ENCODE results near the gene PRR5.

Gene PRR5

DNA sequence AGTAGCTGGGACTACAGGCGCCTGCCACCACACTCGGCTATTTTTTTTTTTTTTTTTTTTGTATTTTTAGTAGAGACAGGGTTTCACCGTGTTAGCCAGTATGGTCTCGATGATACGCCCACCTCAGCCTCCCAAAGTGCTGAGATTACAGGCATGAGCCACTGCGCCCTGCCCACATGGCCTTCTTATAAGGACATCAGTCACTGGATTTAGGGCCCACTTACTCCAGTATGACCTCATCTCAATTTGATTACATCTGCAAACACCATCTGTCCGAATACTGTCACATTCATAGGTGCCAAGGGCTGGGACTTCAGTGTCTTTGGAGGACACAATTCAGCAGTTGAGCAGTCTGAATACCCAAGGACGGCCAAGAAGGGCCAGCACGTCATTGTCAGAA lies 8.2 kb upstream of the PRR5 start:
- DNase-seq: no peak

DNA sequence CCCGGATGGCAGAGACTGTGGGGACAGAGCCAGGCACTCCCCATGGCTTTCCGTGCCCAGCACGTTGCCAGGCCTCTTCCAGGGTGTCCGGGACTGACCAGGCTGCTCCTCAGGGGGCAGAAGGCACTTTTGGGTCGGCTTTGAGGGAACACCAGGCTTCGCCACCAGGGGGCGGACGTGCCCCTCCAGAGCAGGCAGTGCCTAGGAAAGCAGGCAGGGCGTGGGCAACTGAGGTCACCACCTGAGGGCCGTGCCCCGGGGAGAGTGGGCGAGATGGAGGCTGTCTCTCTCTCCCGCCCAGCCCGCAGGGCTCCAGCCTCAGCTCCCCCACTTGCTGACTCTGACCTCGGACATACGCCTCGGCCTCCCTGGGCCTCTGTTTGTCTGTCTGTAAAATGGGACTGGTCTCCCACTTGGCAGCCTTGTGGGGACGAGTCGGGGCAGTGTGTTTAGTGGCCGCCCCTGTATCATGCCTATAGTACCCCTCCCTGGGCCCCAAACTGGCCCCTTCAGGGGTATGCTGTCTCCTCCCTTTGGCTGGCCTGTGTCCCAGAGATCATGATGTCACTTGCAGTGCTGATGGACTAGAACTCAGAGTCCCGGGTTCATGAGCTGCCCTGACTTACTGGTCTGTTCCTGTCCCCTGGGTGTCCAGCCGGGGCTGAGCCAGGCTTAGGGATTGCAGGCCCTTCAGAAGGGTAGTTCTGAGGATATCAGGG lies 4.4 kb upstream of the PRR5 start:
- peak in 1 of 2 experiments; percentile 57 for DNase-seq

DNA sequence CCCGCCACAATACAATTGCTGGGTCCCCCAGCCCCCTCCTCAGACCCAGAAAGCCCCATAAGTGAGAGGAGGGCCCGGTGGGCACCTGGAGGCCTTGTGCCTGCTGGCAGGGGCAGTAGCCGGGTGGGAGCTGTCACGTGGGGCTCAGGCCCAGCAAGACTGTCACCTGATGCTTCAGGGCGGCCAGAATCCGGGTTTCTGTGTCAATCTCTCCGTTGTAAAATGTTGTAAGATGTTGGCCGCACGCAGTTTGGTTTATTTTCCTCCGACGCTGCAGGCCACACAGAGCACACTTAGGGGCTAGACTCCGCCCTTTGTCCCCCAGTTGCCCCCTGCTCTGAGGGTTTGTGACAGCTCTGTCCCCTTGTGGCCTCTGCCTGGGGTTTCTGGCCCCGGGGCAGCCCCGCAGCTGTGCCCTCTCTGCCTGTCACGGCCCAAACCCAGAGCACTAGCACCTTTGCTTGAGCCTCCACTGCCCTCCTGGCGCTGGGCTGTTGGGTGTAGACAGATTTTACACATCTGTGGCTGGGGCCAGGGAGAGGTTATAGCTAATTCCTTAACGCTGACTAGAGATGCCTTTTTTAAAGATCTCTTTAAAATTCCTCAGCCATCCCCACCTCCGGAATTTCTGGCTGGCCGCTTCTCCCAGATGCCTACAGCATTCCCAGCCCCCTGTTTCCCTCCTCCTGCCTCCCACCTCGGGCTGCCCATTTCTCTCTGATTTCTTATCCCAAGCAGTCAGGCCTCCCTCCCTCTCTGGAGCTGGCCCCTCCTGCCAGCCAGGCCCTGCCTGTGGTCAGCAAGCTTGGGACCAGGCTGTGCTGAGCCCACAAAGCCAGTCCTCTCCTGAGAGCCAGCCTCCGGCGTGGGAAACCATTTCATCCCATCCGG lies 3.2 kb upstream of the PRR5 start:
- no peak for DNase-seq

DNA sequence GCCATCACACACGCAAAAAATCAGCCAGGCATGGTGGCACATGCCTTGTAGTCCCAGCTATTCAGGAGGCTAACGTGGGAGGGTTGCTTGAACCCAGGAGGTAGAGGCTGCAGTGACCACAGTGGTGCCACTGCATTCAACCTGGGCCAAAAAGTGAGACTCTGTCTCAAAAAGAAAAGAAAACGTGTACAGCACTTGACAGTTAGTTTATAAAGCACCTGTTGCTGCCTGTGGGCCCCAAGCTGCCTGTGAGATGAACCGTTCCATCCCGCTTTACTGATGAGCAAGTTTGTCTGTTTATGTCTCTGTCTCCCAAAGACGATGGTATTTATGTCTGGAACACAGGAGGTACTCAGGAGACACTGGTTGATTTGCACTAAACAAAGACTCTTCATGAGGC lies 1.5 kb upstream of the PRR5 start:
- no peak for DNase-seq

DNA sequence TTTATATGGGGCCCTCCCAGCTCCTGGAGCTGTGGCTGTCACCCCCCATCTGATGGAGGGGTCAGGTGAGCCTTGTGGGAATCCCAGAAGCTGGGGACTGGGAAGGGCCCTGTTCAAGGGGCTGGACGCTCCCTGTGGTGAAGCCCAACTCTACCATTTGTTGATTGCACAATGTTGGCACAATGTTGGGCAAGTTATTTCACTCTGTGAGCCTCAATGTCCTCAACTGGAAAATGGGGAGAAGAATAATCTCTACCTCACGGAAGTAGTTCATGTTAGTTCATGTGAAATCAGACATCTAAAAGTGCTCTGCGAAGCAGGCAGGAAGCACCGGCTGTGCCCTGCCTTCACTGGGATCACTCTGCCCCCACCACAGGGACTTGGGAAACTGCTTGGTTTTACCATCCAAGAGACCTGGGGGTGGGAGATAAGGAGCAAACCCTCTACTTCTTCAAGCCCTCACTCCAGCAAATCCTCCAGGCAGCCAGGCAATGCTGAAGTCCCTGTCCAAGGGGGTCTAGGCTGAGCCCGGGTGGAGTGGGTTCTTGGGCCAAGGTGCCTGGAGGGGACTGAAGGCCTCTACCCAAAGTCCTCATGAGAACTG lies 715 bp upstream of the PRR5 start:
- no peak for DNase-seq

DNA sequence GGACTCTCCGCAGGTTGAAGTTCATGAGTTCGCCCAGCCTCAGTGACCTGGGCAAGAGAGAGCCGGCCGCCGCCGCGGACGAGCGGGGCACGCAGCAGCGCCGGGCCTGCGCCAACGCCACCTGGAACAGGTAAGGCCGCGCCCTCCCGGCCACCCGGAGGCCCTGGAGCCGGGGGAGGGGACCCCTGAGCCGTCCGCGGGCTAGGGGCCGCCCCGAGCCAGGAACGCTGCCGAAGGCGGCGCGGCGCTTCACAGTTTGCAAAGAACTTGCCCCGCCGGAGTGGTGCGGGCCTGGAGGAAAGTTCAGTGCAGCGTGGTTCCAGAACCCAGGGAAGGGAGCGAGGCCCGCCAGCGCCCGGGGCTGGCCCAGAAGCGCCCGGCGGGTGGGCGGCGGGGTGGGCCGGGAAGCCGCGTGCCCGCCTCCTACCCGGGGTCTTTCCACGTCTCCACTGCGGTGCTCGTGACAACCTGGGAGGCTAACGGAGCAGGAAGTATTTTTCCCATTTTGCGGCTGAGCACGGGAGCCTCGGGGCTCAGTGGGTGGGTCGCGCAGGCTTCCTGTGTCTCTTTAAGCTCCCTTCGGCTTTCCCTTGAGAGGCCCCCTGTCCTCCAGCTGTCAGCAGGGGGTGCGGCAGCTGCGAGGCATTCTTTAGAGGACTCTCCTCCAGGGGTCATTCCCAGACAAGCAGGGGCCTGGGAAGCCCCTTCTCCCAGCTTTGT lies 635 bp downstream of the PRR5 start:
- no peak for DNase-seq

DNA sequence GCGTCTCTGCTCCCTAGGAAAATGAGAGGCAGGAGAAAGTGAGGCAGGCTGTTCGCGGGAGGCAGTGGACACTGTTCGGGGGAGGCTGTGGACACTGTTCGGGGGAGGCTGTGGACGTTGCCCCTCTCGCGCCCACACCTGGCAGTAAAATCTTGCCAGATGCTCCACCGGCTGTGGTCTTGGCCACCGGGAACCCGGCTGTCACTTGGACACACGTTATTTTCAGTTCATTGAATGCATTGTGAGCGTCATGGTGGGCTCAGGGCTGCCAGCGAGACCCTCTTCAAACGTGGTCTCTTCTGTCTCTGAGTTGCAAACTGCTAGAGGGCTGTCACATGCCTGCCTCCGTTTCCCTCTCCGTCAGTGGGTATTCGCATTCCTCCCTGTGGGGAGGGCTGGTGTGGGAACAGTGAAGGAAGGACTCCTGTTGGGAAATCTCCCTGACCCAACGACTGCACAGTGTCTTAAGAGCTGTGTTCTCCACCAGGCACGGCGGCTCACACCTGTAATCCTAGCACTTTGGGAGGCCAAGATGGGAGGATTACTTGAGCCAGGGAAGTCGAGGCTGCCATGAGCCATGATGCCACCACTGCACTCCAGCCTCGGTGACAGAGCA lies 1.4 kb downstream of the PRR5 start:
- DNase-seq: no peak

DNA sequence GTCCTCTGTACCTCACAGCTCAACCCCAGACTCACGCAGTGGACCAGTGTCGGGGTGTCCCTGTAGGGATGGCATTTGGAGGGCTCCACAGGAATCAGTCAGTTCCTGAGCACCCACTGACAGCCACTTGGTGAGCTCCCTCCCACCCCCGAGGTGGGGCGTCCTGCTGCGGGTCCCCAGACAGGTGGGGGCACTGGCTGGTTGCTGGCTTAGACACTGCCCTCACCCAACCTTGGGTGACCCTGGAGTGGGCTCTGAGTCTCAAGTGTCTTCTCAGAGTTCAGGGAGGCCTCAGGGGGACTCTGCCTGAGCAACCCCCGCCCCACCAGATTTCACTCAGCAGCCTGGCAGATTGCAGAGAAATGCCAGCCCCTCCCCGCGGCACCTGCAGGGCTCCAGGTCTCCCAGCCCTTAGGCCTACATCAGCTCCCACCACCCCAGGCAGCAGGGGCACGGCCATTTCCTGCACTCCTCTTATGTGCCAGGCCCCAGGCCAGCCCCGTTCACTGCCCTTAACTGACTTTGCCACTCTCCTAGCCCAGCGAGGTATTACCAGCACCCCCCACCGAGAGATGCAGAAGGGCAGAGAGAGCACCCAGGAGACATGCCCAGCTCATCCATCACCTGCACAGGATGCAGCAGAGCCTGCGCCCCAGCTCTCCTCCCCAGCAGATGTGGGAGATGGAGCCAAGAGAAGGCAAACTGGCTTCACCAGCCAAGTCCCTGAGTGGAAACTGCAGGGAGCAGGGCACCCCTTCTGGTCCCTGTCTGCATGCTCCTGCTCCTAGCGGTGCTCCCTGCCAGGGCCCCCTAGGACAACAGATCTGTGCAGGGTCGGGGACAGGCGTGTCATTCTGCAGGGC lies 2.4 kb downstream of the PRR5 start:
- DNase-seq: no peak

DNA sequence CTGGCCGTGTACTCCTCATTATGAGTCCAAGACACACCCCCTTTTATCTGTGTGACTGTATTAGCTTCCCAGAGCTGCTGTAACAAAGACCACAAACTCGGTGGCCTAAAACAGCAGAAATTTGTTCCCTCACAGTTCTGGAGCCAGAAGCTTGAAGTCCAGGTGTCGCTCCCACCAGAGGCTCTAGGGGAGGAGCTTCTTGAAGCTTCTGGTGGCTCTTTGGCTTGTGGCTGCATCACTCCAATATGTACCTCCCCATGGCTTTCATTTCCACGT lies 3.0 kb downstream of the PRR5 start:
- DNase-seq: no peak

DNA sequence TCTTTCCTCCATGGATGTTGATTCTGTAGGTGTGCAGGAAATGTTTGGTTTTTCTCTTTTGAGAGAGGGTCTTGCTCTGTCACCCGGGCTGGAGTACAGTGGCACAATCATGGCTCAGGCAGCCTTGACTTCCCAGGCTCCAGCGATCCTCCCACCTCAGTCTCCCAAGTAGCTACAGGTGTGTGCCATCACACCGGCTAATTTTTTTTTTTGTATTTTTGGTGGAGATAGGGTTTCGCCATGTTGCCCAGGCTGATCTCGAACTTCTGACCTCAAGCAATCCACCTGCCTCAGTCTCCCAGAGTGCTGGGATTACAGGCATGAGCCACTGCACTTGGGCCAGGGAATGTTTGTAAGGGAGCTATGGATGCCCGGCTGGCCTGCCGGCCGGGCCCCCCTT lies 4.5 kb downstream of the PRR5 start:
- no peak for DNase-seq

DNA sequence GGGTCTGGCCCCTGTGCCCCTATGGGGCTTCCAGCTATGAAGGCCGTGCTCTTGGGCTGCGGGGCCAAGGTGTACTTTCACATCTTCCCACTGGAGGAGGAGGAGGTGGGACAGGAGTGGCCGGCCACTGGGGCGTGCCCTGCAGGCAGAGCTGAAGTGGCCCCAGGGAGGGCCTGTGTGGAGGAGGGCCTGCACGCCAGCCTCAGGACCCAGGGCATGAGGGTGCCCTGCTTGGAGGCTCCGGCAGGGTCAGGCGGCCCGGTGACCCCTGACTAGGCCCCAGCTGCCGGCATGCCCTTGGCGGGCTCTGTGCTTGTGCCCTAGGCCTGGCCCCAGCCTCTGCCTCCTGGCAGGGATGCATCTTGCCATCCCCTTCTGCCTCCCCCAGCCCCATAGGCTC lies 5.2 kb downstream of the PRR5 start:
- DNase-seq: no peak

DNA sequence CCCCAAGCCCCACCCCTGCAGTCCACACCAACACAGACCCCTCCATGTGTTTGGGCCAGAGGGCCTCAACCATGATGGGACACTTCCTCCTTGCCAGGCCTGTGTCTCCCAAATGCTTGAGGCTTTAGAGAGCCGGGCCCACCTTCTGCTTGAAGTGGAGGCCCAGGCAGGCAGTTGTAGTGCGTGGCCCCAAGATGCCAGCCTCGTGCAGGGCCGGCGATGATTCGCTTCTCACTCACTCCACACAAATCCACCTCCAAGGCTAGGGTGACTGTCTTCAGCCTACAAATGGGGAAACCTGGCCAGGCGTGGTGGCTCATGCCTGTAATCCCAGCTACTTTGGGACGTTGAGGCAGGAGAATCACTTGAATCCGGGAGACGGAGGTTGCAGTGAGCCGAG lies 5.7 kb downstream of the PRR5 start:
- no peak for DNase-seq

DNA sequence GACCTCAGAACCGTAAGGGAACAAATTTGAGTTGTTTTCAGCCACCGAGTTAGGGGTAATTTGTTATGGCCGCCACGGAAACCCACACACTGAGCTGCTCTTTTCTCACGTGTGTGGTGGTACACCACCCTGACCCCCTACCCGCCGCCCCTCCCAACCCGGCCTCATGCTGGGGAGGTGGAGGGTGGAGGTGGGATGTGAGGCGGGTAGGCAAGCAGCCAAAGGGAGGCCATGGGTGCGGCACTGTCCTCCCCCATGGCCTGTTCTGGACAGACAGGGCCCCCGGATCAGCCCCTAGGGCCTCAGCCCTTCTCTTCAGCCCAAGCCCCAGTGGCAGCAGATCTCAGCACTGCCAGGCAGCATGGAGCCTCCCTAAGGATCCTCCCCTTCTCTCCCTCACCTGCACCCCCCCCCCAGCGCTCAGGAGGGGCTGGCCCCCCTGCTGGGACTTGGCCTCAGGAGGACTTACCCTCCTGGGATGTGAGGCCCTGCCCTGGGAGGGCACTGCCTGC lies 7.9 kb downstream of the PRR5 start:
- DNase-seq: no peak

DNA sequence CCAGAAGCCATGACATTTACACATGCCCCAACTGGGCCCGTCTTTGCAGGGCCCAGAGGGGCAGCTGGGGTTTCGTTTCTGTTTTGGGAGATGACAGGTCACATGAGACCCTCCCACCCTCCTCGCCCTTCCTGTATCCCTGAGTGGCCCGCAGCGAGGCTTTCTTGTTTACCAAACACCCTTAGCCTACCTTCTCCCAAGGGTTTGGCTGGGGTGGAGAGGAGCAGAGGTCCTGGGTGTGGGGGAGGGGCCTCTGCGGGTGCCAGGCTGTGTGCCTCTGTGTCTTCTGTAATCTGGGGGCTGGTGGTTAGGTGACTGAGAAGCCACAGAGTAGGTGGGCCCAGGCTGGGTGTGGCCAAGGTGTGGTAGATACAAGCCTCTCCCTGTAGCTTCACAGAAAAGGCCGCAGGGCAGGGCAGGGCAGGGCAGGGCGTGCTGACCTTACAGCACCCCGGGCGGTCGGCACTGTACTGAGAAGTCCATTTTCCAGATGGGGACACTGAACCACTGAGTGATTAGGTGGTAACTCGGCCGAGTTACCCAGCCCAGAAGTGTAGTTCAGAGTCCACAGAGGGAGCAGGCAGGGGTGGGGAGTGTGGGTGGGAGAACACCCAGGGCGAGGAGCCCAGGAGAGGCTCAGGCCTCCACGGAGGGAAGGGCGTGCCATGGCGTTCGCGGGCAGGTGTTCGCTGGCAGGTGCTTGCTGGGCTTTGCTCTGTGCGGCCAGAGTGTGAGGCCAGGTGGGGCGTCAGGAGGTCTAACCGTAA lies 8.7 kb downstream of the PRR5 start:
- DNase-seq: no peak

DNA sequence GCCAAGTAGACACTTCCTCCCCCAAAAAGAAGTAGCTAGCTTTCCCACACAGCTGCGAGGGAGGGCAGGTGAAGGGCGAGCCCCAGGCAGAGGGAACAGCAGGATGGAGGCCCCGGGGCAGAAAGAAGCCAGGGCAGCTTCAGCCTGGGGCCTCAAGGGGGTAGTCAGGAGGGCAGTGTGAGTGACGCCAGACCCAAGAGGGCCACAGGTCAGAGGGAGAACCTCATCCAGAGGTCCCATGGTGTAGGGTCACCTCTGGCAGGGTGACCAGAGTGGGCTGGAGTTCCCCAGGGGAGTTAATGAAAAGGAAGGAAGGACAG lies 9.2 kb downstream of the PRR5 start:
- no peak for DNase-seq

DNA sequence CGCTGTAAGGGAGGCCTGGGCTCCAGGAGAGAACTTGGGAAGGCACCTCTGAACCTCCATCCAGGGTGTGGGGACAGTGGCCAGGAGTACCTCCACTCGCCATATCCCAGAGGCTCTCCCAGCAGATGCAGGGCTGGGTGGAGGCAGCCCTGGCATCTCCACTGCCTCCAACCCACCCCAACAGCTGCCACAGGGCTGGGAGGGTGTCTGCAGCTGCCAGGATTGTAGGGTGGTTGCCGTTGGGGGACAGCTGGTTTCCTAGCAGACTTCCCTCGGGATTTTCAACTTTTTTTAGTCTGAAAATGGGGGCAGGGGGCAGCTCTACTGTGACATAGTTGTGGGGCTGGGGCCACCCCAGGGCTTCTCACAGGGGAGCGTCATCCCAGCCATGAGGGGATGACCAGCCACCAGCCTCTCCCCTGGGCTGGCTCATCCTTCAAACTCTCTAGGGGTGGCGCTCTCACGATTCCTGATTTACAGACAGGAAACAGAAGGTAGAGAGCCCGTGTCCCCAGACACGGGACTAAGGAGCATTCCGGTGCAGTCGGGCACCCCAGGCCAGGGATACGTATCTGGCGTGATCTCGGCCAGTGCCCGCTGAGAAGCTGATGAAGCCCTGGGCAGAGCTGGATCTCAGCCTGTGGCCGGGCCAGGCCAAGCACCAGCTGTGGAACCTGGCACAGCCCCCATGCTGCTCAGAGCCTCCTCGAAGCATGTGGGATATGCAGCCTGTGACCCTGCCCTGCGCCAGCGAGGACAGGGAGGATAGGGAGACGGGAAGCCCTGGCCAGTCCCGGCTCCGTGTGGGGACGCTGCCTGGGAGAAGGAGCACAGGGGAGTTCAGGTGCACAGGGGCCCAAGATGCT lies 9.9 kb downstream of the PRR5 start:
- DNase-seq: no peak

DNA sequence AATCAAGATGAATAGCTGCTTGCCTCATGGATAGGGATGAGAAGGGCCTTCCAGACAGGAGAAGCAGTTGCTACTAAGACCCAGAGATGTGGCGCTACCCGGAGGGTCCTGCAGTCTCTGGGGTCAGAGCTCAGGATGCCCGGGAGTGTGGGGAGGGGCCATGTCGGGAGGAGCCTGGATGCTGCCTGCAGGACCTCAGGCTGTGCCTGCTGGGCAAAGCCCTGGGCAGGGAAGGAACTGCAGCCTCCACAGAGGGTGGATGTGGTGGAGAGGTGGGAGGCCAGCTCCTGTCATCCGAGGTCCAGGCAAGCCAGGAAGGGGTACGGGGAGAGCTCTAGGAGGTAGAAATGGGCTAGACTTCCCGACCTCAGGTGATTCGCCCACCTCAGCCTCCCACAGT lies 11.0 kb downstream of the PRR5 start:
- DNase-seq: no peak

DNA sequence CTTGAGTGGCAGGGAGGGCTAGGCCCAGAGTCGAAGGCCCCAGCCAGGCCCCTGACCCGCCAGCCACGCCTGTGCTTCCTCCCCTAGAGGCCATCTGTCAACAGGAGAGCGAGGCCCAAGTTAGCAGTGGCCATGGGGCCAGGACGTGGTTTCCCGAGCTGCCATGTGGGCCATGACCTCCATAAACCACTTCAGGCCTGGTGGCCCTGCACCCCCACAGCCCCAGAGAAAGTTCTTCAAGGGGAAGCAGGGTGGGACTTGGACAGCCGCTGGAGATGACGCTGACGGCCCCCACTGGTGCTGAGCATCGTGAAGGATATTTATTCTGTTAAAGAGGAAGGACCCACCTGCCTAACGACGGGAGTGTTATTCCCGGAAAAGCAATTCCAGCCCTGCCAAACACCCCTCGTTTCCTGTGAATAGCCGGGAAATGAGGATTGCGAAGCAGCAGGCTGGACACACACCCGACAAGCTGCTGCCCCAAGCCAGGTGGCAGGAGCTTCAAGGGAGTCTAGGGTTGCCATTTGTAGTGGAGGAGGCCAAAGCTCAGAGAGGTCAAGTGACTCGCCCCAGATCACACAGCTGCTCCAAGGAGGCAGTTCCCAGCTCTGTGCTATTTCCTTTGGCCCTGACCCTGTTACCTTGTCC lies 12.8 kb downstream of the PRR5 start:
- DNase-seq: no peak

DNA sequence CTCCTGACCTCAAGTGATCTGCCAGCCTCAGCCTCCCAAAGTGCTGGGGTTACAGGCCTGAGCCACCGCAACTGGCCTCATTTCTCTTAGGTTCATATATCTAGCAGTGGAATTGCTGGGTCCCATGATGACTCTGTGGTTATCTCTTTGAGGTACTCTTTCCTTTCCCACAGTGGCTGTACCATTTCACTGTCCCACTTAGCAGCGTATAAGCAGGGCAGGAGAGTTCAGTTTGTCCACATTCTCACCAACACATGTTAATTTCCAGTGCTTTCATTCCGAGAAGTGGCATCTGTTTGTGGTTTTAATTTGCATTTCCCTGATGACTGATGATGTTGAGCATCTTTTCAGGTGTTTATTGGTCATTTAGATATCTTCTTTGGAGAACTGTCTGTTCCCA lies 16.4 kb downstream of the PRR5 start:
- no peak for DNase-seq

Data from SW 1271 (cell line).